Left hindlimb (tissue), 1 donor: ENCODE results near the gene DPAGT1.
A peak's percentile ranks its signal among the peaks of the same experiment; 100 is the strongest.
"Not testable (repeated sequence)": the region's sequence is repeated elsewhere in the genome, so short reads cannot be mapped to it uniquely, and the experiment has no call there.

Experiments
- DNase-seq: peaks from one replicate; pipeline ENCODE4 v3.0.0-alpha.2; 2018

The DPAGT1 gene

GRCh38 chr11:119101759-119102423 lies at the start of gene DPAGT1:
DPAGT1 (minus strand) TSS chr11:119101853; CDS start chr11:119101655, 198 bp downstream.
- peak; percentile 96 for DNase-seq

GRCh38 chr11:119149786-119150275 lies 48.2 kb upstream of the DPAGT1 start:
- DNase-seq, result no peak

DNA sequence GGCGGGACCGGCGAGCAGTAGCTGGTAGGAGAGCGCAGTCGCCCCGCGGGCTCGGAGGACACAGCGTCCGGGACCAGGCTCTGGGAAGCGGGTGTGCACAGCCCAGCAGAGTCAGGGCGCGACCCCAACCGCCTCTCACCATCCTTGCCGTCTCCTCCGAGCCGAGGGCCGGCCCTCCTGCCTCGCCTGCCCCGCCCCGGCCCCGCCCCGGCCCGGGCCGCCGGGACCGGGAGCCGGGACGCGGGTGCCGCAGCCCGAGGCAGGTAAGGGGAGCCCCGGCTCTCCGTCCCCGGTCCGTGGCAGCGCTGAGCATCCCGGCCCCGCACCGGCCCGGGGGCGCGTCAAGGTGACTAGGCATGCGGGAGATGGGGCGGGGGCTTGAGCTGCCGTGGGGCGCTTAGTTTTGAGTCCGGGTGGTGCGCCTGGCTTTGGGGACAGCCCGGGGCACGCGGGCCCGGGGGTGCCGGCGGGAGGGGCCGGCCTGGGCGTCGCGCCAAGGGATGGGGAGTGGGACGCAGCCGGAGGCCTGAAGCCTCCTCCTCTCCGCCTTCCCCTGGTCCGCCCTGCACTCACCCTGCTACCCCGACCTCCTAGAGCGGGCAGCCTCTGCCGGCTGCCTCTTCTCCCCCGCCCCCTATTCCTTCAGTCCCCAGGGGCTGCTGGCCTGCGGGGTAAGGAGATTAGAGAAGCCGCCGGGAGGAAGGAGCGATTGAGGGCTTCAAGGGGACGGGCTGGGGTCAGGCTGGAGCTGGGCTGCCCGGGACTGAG lies 47.5 kb upstream of the DPAGT1 start, which contains the start of gene ABCG4:
Gene ABCG4 (plus strand): TSS at position 35 of the 768 bp plus-strand sequence. CDS start 914 bp downstream, outside the sequence.
- DNase-seq, result no peak

DNA sequence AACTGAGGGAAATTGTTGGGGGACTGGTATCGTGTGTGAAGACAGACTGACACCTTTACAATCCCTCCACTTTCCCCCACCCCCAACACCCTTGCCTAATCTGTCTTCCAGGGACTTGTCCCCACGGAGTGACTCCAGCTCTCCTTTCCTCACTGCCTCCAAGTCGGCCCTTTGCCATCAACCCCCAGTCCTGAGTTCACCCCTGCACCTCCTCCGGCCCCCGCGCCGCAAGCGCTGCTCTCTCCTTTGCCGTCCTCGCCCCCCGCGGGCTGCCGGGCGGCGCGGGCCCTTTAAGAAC lies 47.0 kb upstream of the DPAGT1 start:
- no peak for DNase-seq

GRCh38 chr11:119147604-119148333 lies 46.1 kb upstream of the DPAGT1 start:
- DNase-seq, result no peak

GRCh38 chr11:119145551-119145950 lies 43.9 kb upstream of the DPAGT1 start:
- DNase-seq, result no peak

GRCh38 chr11:119144825-119145486 lies 43.3 kb upstream of the DPAGT1 start:
- DNase-seq, result peak; percentile 67

- not testable (repeated sequence) for DNase-seq
Observed at GRCh38 chr11:119139276-119139675, 37.6 kb upstream of the DPAGT1 start.

DNA sequence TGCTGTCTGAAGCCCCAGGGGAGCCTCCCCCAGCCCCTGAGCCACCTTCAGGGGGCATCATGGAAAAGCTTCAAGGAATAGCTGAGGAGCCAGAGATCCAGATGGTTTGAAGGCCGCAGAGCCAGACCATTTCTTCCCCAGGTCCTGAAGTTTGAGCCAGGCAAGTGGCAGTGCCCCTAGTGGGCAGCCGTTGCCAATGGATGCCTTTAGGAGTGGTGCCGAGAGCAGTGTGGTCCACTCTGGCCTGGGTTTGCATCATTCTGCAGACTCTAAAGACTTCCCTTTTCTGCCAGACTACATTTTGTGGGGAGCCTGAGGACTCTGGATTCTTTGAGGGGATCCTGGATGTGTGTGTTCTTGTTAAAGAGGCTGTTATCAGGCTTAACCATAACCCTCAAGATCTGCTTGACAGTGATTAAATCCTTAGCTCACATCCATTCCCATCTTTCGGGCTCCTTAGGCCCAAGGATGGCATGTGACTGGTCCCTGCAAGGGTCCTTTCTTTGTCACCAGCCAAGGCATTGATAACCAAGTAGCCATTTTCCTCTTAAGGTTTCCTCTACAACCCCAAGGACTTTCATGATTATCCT lies 32.8 kb upstream of the DPAGT1 start:
- no peak for DNase-seq

DNA sequence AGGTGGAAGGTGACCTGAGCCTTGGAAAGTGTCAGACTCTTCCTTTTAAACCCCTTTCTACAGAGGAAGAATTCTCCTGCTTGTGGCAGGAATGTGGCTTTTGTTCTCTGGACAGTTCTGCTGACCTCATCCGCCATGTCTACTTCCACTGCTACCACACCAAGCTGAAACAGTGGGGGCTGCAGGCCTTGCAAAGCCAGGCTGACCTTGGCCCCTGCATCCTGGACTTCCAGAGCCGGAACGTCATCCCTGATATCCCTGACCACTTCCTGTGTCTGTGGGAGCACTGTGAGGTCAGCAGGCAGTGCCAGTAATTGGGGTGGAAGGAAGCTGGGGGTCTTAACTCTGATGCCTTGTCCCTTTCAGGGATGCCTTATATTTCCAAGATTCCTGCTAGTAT lies 29.0 kb upstream of the DPAGT1 start:
- no peak for DNase-seq

GRCh38 chr11:119126675-119127268 lies 25.1 kb upstream of the DPAGT1 start:
- DNase-seq, result no peak

GRCh38 chr11:119125821-119126220 lies 24.2 kb upstream of the DPAGT1 start:
- DNase-seq, result no peak

GRCh38 chr11:119121811-119122124 lies 20.1 kb upstream of the DPAGT1 start:
- DNase-seq, result no peak

- peak; percentile 100 for DNase-seq
Observed at GRCh38 chr11:119121008-119121810, 19.6 kb upstream of the DPAGT1 start, which contains the start of gene HINFP. HINFP (plus strand) TSS chr11:119121580; CDS start chr11:119126945, 5,365 bp downstream.

DNA sequence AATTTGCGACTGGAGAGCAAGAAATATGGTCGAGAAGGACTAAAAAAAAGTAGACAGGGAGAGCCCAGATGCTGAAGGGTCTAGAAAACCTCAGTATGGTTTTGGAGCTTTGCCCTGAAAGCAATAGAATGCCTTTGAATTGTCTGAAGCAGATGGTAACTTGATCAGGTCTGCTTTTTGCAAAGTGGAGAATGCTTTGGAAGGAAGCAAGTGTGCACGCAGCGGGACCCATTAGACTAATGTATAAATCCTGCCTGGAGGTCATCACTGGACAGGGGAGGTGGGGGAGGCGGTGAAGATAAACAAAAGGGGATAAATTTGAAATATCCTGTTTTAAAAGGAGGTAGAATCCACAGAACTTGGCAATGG lies 19.0 kb upstream of the DPAGT1 start:
- peak; percentile 48 for DNase-seq

DNA sequence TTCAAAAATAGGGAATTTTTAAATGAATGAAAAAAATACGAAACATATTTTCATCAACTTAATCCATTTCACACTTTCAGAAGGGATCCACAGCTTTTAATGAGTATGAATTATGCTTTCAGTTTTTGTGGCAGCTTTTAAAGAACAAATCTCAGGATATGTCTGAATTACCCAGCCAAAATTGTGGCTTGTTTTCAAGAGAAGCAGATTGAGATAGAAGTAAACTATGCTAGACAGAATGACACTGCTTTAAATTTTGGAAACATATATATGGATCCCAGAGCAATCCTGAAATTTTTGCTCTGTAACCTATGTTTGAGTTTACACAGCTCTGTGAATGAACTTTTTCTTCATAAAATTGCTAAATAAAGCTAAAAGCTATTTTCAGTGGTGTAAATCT lies 17.3 kb upstream of the DPAGT1 start:
- DNase-seq, result no peak

DNA sequence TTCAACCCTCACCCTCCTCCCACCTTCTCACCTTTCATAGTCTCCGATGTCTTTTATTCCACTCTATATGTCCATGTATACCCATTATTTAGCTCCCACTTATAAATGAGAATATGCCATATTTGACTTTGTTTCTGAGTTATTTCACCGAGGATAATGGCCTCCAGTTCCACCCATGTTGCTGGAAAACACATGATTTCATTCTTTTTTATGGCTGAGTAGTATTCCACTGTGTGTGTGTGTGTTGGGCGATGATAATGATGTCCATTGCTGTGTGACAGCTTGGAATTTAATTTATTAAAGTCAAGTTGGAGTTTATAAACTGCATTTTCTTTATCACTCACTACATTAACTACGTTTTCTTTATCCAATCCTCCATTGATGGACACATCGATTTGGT lies 16.6 kb upstream of the DPAGT1 start:
- DNase-seq, result no peak

DNA sequence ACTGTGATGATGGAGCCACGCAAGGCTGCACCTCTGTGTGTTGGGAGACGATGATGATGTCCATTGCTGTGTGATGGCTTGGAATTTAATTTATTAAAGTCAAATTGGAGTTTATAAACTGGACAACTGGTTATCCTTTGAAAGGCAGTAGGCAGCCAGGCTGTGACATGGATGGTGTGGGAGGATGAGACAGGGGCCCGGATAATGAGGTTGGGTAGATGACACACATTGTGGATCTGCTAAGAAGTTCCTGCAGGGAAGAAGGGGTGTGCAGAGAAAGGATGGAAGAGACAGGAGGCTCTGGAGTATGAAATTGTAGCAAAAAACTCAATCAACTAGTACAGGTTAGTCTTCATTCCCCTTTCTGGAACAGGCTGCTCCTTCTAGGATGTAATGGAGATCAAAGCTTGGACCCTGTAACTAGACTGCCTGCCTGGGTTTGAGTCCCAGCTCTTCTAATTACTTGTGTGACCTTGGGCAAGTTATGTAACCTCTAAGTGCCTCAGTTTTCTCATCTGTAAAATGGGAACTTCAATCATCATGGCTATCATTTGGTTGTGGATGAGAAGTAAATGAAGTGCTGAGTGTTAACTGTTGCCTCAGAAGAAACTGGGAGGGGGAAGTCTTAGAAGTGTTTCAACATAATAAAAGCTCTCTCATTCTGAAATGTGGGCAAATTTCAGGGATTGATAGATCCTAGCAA lies 15.5 kb upstream of the DPAGT1 start:
- no peak for DNase-seq

DNA sequence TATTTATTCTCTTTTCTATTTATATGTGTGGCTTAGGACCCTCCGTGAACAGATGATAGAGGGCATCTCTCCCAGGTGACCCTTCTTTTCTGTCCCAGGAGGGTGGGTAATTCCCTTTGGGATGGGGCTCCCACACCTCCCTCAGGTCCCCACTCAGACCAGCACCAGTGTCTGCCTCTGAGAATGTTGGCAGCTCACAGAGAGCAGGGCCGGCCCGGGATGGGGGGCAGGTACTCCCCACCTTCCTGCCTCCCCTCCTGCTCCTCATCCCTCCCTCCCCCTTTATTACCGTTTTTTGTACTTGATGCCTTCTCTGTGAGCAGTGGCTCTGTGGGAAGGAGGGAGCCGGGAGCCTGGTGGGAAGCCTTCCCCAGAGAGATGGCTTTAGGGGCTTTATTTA lies 14.9 kb upstream of the DPAGT1 start:
- no peak for DNase-seq

- DNase-seq, result no peak
Observed at GRCh38 chr11:119116235-119116594, 14.6 kb upstream of the DPAGT1 start.
